ENCODE measurements around the gene FAU. TPM values are rescaled to one million over a fixed set of nuclear protein-coding genes. Genes with fewer than 3 reads are reported as not detected.

Gene FAU
- total RNA-seq, 1 experiment from 2014 or later, result 1,014 TPM

Other genes starting within 250 kb of the FAU start
- gene EHD1, start 243.5 kb downstream of the FAU start, total RNA-seq (2014; rRNA removed; shearing (Covaris generic)), result 23.7 and 30.2 TPM in 2 replicates
- gene ATG2A, start 204.9 kb downstream of the FAU start, total RNA-seq (2014; rRNA removed; shearing (Covaris generic)), result 19.3 and 22.5 TPM in 2 replicates
- gene PPP2R5B, start 197.4 kb downstream of the FAU start, total RNA-seq (2014; rRNA removed; shearing (Covaris generic)), result 5.0 and 6.0 TPM in 2 replicates
- 2.4 TPM in 1 of 2 replicates, not detected in the other for gene GPHA2, start 186.2 kb downstream of the FAU start, total RNA-seq (2014; rRNA removed; shearing (Covaris generic))
- 0.97 and 1.1 TPM in 2 replicates for gene MAJIN, start 150.0 kb downstream of the FAU start, total RNA-seq (2014; rRNA removed; shearing (Covaris generic))
- gene BATF2, start 125.2 kb downstream of the FAU start, total RNA-seq (2014; rRNA removed; shearing (Covaris generic)), result 0.55 TPM in 1 of 2 replicates, not detected in the other
- 219 and 221 TPM in 2 replicates for gene ARL2, start 108.0 kb downstream of the FAU start, total RNA-seq (2014; rRNA removed; shearing (Covaris generic))
- gene SNX15, start 94.7 kb downstream of the FAU start, total RNA-seq (2014; rRNA removed; shearing (Covaris generic)), result 11.8 and 12.7 TPM in 2 replicates
- gene SAC3D1, start 80.9 kb downstream of the FAU start, total RNA-seq (2014; rRNA removed; shearing (Covaris generic)), result 15.4 TPM in 2 replicates
- 1.4 and 2.4 TPM in 2 replicates for gene NAALADL1, start 63.6 kb downstream of the FAU start, total RNA-seq (2014; rRNA removed; shearing (Covaris generic))
- 83.8 and 88.7 TPM in 2 replicates for gene CDCA5, start 38.1 kb downstream of the FAU start, total RNA-seq (2014; rRNA removed; shearing (Covaris generic))
- 53.8 and 55.3 TPM in 2 replicates for gene ZFPL1, start 37.9 kb downstream of the FAU start, total RNA-seq (2014; rRNA removed; shearing (Covaris generic))
- 162 and 186 TPM in 2 replicates for gene VPS51, start 25.9 kb downstream of the FAU start, total RNA-seq (2014; rRNA removed; shearing (Covaris generic))
- gene TM7SF2, start 10.3 kb downstream of the FAU start, total RNA-seq (2014; rRNA removed; shearing (Covaris generic)), result 31.9 and 45.2 TPM in 2 replicates
- 14.1 and 22.5 TPM in 2 replicates for gene ZNHIT2, start 4.4 kb downstream of the FAU start, total RNA-seq (2014; rRNA removed; shearing (Covaris generic))
- gene MRPL49, start 187 bp upstream of the FAU start, total RNA-seq (2014; rRNA removed; shearing (Covaris generic)), result 89.9 and 93.3 TPM in 2 replicates
- 11.5 and 21.9 TPM in 2 replicates for gene SYVN1, start 12.4 kb upstream of the FAU start, total RNA-seq (2014; rRNA removed; shearing (Covaris generic))
- gene SPDYC, start 48.1 kb upstream of the FAU start, total RNA-seq (2014; rRNA removed; shearing (Covaris generic)), result 2.0 and 2.3 TPM in 2 replicates
- gene CAPN1, start 59.8 kb upstream of the FAU start, total RNA-seq (2014; rRNA removed; shearing (Covaris generic)), result 160 and 165 TPM in 2 replicates
- gene POLA2, start 139.8 kb upstream of the FAU start, total RNA-seq (2014; rRNA removed; shearing (Covaris generic)), result 27.6 and 35.2 TPM in 2 replicates
- gene CDC42EP2, start 192.7 kb upstream of the FAU start, total RNA-seq (2014; rRNA removed; shearing (Covaris generic)), result 0.97 and 1.2 TPM in 2 replicates
- gene DPF2, start 211.7 kb upstream of the FAU start, total RNA-seq (2014; rRNA removed; shearing (Covaris generic)), result 65.2 and 69.2 TPM in 2 replicates
- 0.35 and 0.70 TPM in 2 replicates for gene TIGD3, start 232.6 kb upstream of the FAU start, total RNA-seq (2014; rRNA removed; shearing (Covaris generic))

All from H7 (cell line).